A549 (cell line): ENCODE measurements around the gene BCL6B. TPM values are rescaled to one million over a fixed set of nuclear protein-coding genes. Genes with fewer than 3 reads are reported as not detected.
A peak's percentile ranks its signal among the peaks of the same experiment; 100 is the strongest.

Experiments
- ATAC-seq, 2 experiments: fragments of 200-7000 bp in 1 of 2; fragments of >200 bp in 1 of 2; cut with Nextera tagmentation in 1 of 2; cut with Tn5 transposase in 1 of 2; 3 replicates each; pipeline versions ENCODE4 v1.8.0 to v1.9.1; 2018 to 2020; ENCODE audit warnings: mild to moderate bottlenecking in 1 of 2, moderate library complexity in 1 of 2
- CTCF ChIA-PET: fragments of 300-600 bp; sonication (Branson Sonifier 250); formaldehyde crosslinking; extraction: SDS; loops from one replicate; lab custom pipeline; 2021; ENCODE audit warnings: antibody characterized with exemption, inconsistent platforms; lab: Yijun Ruan, JAX
- POLR2A ChIA-PET: fragments of 350-600 bp; formaldehyde crosslinking; extraction: SDS; loops from one replicate; lab custom pipeline; 2021; ENCODE audit warnings: antibody characterized with exemption, inconsistent platforms; lab: Yijun Ruan, JAX
- DNase-seq, 2 experiments: peaks; one replicate each; pipeline versions ENCODE4 v3.0.0 to v3.0.0-alpha.2; 2011 to 2016; ENCODE audit warnings: low read depth in 1 of 2, low spot score in 1 of 2
- FAIRE-seq: peaks from 2 replicates; lab custom pipeline; 2011; peaks lifted over from hg19 to GRCh38; lab: Jason Lieb, UNC
- H3K27ac ChIP-seq, 2 experiments: fragments of >200 bp; sonication (Bioruptor Twin); formaldehyde crosslinking; 3 replicates each; pipeline ENCODE4 v1.5.1; 2016 to 2017
- H3K4me1 ChIP-seq: fragments of >200 bp; sonication (Bioruptor Twin); formaldehyde crosslinking; 3 replicates; pipeline ENCODE4 v1.6.1; 2016
- H3K4me2 ChIP-seq: fragments of >200 bp; sonication (Bioruptor Twin); formaldehyde crosslinking; 3 replicates; pipeline ENCODE4 v1.6.1; 2016
- H3K4me3 ChIP-seq: fragments of >200 bp; sonication (Bioruptor Twin); formaldehyde crosslinking; 3 replicates; pipeline ENCODE4 v1.5.1; 2016
- H3K9me3 ChIP-seq: fragments of >200 bp; sonication (Bioruptor Twin); formaldehyde crosslinking; 3 replicates; pipeline ENCODE4 v1.6.1; 2016
- BCL3 ChIP-seq: fragments of >200 bp; sonication (Bioruptor Twin); formaldehyde crosslinking; IDR thresholded peaks from 3 replicates; pipeline ENCODE4 v1.6.1; 2016
- BHLHE40 ChIP-seq: IDR thresholded peaks from 2 replicates; pipeline ENCODE4 v1.6.1; 2012; ENCODE audit warnings: low read depth, low read length, inconsistent platforms
- EHF ChIP-seq: fragments of 250-450 bp; sonication (Bioruptor Pico); IDR thresholded peaks from 2 replicates; pipeline ENCODE4 v1.5.0; 2020; ENCODE audit warnings: mild to moderate bottlenecking
- EHMT2 ChIP-seq: fragments of 200-600 bp; sonication (generic); IDR thresholded peaks from 2 replicates; pipeline ENCODE4 v1.6.1; 2016; ENCODE audit warnings: antibody characterized with exemption, low read depth, mild to moderate bottlenecking, moderate library complexity
- HDAC2 ChIP-seq: fragments of 200-600 bp; sonication (generic); IDR thresholded peaks from 2 replicates; pipeline ENCODE4 v1.6.1; 2016
- HES2 ChIP-seq: fragments of >200 bp; sonication (Bioruptor Twin); formaldehyde crosslinking; IDR thresholded peaks from 2 replicates; pipeline ENCODE4 v1.6.1; 2016
- HEYL ChIP-seq: fragments of 250-450 bp; sonication (Bioruptor Pico); IDR thresholded peaks from 2 replicates; pipeline ENCODE4 v1.8.0; 2021; ENCODE audit warnings: mild to moderate bottlenecking, moderate library complexity
- JUN ChIP-seq, 2 experiments: fragments of >200 bp; sonication (Bioruptor Twin); formaldehyde crosslinking; IDR thresholded peaks; 2 replicates in 1 of 2; 3 replicates in 1 of 2; pipeline ENCODE4 v1.6.1; 2016 to 2017
- KDM5A ChIP-seq: fragments of 200-600 bp; sonication (generic); IDR thresholded peaks from 2 replicates; pipeline ENCODE4 v1.6.1; 2016; ENCODE audit warnings: antibody characterized with exemption, mild to moderate bottlenecking
- MAZ ChIP-seq: fragments of 150-350 bp; IDR thresholded peaks from 2 replicates; pipeline ENCODE4 v1.6.1; 2014; ENCODE audit warnings: antibody characterized with exemption, low read depth, low read length, borderline replicate concordance
- NFE2L2 ChIP-seq: fragments of 150-350 bp; conservative IDR thresholded peaks from 2 replicates; pipeline ENCODE4 v1.6.1; 2014; ENCODE audit warnings: low read length
- NPAS2 ChIP-seq: fragments of 250-450 bp; sonication (Bioruptor Pico); IDR thresholded peaks from 2 replicates; pipeline ENCODE4 v1.8.0; 2022; ENCODE audit warnings: mild to moderate bottlenecking, moderate library complexity, borderline replicate concordance
- PHF8 ChIP-seq: fragments of 200-600 bp; sonication (generic); IDR thresholded peaks from 2 replicates; pipeline ENCODE4 v1.6.1; 2016; ENCODE audit warnings: low read depth, mild to moderate bottlenecking, antibody characterized with exemption, moderate library complexity, borderline replicate concordance
- POLR2AphosphoS2 ChIP-seq: conservative IDR thresholded peaks from 2 replicates; pipeline ENCODE4 v1.6.1; 2012; ENCODE audit warnings: low read length, improper control_type of control experiment, inconsistent platforms
- RAD21 ChIP-seq, 2 experiments: fragments of >200 bp in 1 of 2; sonication (Bioruptor Twin) in 1 of 2; formaldehyde crosslinking in 1 of 2; IDR thresholded peaks in 1 of 2; conservative IDR thresholded peaks in 1 of 2; 2 replicates in 1 of 2; 3 replicates in 1 of 2; pipeline ENCODE4 v1.6.1; 2012 to 2018; ENCODE audit warnings: inconsistent platforms in 1 of 2
- RCOR1 ChIP-seq: fragments of 150-350 bp; IDR thresholded peaks from 2 replicates; pipeline ENCODE4 v1.6.1; 2014; ENCODE audit warnings: antibody characterized with exemption, low read length, low read depth
- RFX5 ChIP-seq: fragments of 450-650 bp; IDR thresholded peaks from 2 replicates; pipeline ENCODE4 v1.7.1; 2014; ENCODE audit warnings: antibody characterized with exemption, mild to moderate bottlenecking, moderate library complexity
- ZC3H11A ChIP-seq: fragments of 450-650 bp; IDR thresholded peaks from 2 replicates; pipeline ENCODE4 v1.6.1; 2014; ENCODE audit warnings: antibody characterized with exemption, mild to moderate bottlenecking
- ZNF302 ChIP-seq: fragments of 250-450 bp; sonication (Bioruptor Pico); IDR thresholded peaks from 2 replicates; pipeline ENCODE4 v1.9.0; 2021; ENCODE audit warnings: inconsistent platforms, mild to moderate bottlenecking, moderate library complexity
- WGBS: methylation state at CpG from one replicate; pipeline ENCODE4 v1.1.6; 2017; ENCODE audit errors: missing lambda C conversion rate; 5-methylcytosine and 5-hydroxymethylcytosine counted together
- polyA plus RNA-seq, 4 experiments: library from polyadenylated mRNA; depleted of rRNA in 3 of 4; stranded (reverse); fragments of >200 nt; fragmentation: RNase III in 1 of 4; extraction: RNeasy Plus Mini Kit Qiagen cat#74134 plus additional on column Dnase treatment in 1 of 4; gene quantifications; 2 replicates in 3 of 4; 3 replicates in 1 of 4; pipeline ENCODE4 v1.2.3, GENCODE V29; 2011 to 2017
- TF ChIP-seq, protein P1 (sequence below): IDR thresholded peaks from 2 replicates; pipeline ENCODE4 v1.6.1; 2012; ENCODE audit warnings: low read depth, borderline replicate concordance
- TF ChIP-seq, protein P2 (sequence below): fragments of >200 bp; sonication (Bioruptor Twin); formaldehyde crosslinking; IDR thresholded peaks from 3 replicates; pipeline ENCODE4 v1.5.1; 2016

BCL6B gene
- polyA plus RNA-seq, 2 of the 4 experiments (the other 2 are of a cell fraction), result 0.04 TPM; not detected in 1

- peak overlapping the region; percentile 92 to 94 for H3K27ac ChIP-seq
- TF ChIP-seq EHMT2 (no peak), BHLHE40 (no peak), PHF8 (0 out of 2 replicates have a peak, but pooled peaks have one; percentile 19), RCOR1 (no peak), NFE2L2 (no peak), ZNF302 (CRISPR knock-in tag) (no peak), HEYL (no peak), HES2 (no peak), MAZ (peak; percentile 93; the same call in 1 of the 2 replicates), KDM5A (no peak), ZC3H11A (no peak), RFX5 (no peak), JUN (IDR thresholded peaks at IDR 0.05) (peak in 1 of 2 experiments; percentile 47; a peak in 2 of 5 replicates), RAD21 (conservative IDR thresholded peaks at IDR 0.05 in 1 of 2, IDR thresholded peaks at IDR 0.05 in 1 of 2) (no peak)
- TF ChIP-seq, protein P1, sequence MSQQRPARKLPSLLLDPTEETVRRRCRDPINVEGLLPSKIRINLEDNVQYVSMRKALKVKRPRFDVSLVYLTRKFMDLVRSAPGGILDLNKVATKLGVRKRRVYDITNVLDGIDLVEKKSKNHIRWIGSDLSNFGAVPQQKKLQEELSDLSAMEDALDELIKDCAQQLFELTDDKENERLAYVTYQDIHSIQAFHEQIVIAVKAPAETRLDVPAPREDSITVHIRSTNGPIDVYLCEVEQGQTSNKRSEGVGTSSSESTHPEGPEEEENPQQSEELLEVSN, result peak; percentile 23; the same call in 1 of the 2 replicates
- TF ChIP-seq, protein P2, sequence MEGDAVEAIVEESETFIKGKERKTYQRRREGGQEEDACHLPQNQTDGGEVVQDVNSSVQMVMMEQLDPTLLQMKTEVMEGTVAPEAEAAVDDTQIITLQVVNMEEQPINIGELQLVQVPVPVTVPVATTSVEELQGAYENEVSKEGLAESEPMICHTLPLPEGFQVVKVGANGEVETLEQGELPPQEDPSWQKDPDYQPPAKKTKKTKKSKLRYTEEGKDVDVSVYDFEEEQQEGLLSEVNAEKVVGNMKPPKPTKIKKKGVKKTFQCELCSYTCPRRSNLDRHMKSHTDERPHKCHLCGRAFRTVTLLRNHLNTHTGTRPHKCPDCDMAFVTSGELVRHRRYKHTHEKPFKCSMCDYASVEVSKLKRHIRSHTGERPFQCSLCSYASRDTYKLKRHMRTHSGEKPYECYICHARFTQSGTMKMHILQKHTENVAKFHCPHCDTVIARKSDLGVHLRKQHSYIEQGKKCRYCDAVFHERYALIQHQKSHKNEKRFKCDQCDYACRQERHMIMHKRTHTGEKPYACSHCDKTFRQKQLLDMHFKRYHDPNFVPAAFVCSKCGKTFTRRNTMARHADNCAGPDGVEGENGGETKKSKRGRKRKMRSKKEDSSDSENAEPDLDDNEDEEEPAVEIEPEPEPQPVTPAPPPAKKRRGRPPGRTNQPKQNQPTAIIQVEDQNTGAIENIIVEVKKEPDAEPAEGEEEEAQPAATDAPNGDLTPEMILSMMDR, result no peak
- TF ChIP-seq, all 56 proteins: peak for 4
- Histone ChIP-seq H3K4me2 (peak overlapping the region; percentile 76), H3K4me3 (peak overlapping the region; percentile 43), H3K9me3 (no peaks in the 10 kb centered on the region), H3K4me1 (peaks cover 31% of the 10 kb centered on the region)
- ChIA-PET POLR2A (interaction anchor here (0.6 to 1.0 kb wide), 2 partner anchors 16 to 148 kb away, joined by 3 to 14 read pairs; partner anchors contain the start of gene SLC16A13), CTCF (interaction anchor here (0.8 to 11.4 kb wide), 17 partner anchors 11 to 379 kb away, joined by 3 to 77 read pairs (median 13); partner anchors contain the start of genes KIAA0753 and TXNDC17)
- ATAC-seq (peak; percentile 11 to 23; a peak in 3 of 6 replicates), DNase-seq (peak; percentile 77 to 94), FAIRE-seq (no peak)
- WGBS, result 9% methylated on average over 15 of the region's 16 CpGs
Measured at GRCh38 chr17:7019839-7020519, 2.9 kb upstream of the BCL6B start.

- Histone ChIP-seq H3K27ac (peak overlapping the region in 1 of 2 experiments; percentile 94; a peak in 3 of 6 replicates), H3K4me2 (peak overlapping the region; percentile 59; the same call in 2 of the 3 replicates), H3K4me3 (no peak overlapping the region), H3K4me1 (peaks cover 24% of the 10 kb centered on the region), H3K9me3 (no peaks in the 10 kb centered on the region)
- POLR2A ChIA-PET, result interaction anchor here (0.5 to 1.7 kb wide), 2 partner anchors 15 to 255 kb away, joined by 3 to 8 read pairs; partner anchors contain the start of gene SLC16A13
- DNase-seq (no peak), FAIRE-seq (peak; percentile 68), ATAC-seq (peak in 1 of 2 experiments; percentile 3; a peak in 1 of 6 replicates)
- 77% methylated on average over 11 of the region's 11 CpGs for WGBS
- CTCF ChIA-PET, result interaction anchor here (0.6 to 11.4 kb wide), 58 partner anchors 9 to 553 kb away, joined by 3 to 77 read pairs (median 4); partner anchors contain the start of genes C17orf100, KIAA0753, MED31 and RNASEK
- TF ChIP-seq NPAS2 (CRISPR knock-in tag) (no peak), BCL3 (no peak), POLR2AphosphoS2 (no peak), HDAC2 (no peak), MAZ (no peak), ZC3H11A (no peak), EHF (CRISPR knock-in tag) (no peak)
Measured at GRCh38 chr17:7020894-7021664, 1.8 kb upstream of the BCL6B start.
